Gastrocnemius medialis (tissue), 4 donors: Measurements from ENCODE around the gene MTFMT. TPM values are rescaled to one million over a fixed set of nuclear protein-coding genes. Genes with fewer than 3 reads are reported as not detected.

Experiments
- ATAC-seq, 2 donors: fragments of 150-250 bp; one replicate each; pipeline ENCODE4 v1.9.1; 2016
- DNase-seq, 2 donors: peaks; one replicate each; pipeline ENCODE4 v3.0.0-alpha.2; 2019
- H3K27ac ChIP-seq, 4 donors: fragments of 200-600 bp; sonication (generic); 1 replicate in 1 of 4; 2 replicates in 3 of 4; pipeline ENCODE4 v1.5.1; 2016 to 2018; ENCODE audit warnings: mild to moderate bottlenecking in 2 of 4, moderate library complexity in 1 of 4
- H3K27me3 ChIP-seq, 3 donors: fragments of 200-600 bp; sonication (generic) in 2 of 3; 1 replicate in 1 of 3; 2 replicates in 2 of 3; pipeline versions ENCODE4 v1.5.1 to v1.6.0; 2016 to 2019; ENCODE audit warnings: mild to moderate bottlenecking in 1 of 3, moderate library complexity in 1 of 3
- H3K36me3 ChIP-seq, 2 donors: fragments of 200-600 bp; sonication (generic) in 1 of 2; one replicate each; pipeline ENCODE4 v1.5.1; 2017 to 2018
- H3K4me1 ChIP-seq, 2 donors: fragments of 200-600 bp; sonication (generic) in 1 of 2; one replicate each; pipeline ENCODE4 v1.5.1; 2016 to 2017; ENCODE audit warnings: mild to moderate bottlenecking in 2 of 2
- H3K4me3 ChIP-seq, 4 donors: fragments of 200-600 bp; sonication (generic) in 3 of 4; 1 replicate in 1 of 4; 2 replicates in 3 of 4; pipeline ENCODE4 v1.5.1; 2016 to 2019; ENCODE audit warnings: mild to moderate bottlenecking in 2 of 4
- H3K9me3 ChIP-seq, 3 donors: fragments of 200-600 bp; sonication (generic) in 2 of 3; 1 replicate in 1 of 3; 2 replicates in 2 of 3; pipeline ENCODE4 v1.5.1; 2016 to 2019
- POLR2A ChIP-seq, 2 donors: fragments of 450-650 bp; IDR thresholded peaks; one replicate each; pipeline ENCODE4 v1.6.1; 2017; ENCODE audit warnings: antibody characterized with exemption in 2 of 2, mild to moderate bottlenecking in 2 of 2, moderate library complexity in 2 of 2
- in situ Hi-C, 4 donors: fragments of 200-750 bp; cut with MboI; loops; one replicate each; pipeline versions ENCODE4 v1.15.0 to v1.8.0; 2017; ENCODE audit warnings: low sequenced_read_pairs in 4 of 4
- intact Hi-C: fragments of 100-400 bp; cut with DNase I; formaldehyde crosslinking; loops from one replicate; pipeline ENCODE4 v1.15.1; 2023; ENCODE audit warnings: low total_unique reads
- total RNA-seq, 4 donors: library from RNA; depleted of rRNA; stranded (reverse); fragments of >200 nt; gene quantifications; one replicate each; pipeline versions ENCODE4 v1.1.0 to v1.2.3, GENCODE V29; 2016
- TF ChIP-seq, protein P1 (sequence below), 5 experiments: fragments of 450-650 bp in 3 of 5; fragments of 200-600 bp in 2 of 5; sonication (generic) in 2 of 5; IDR thresholded peaks in 4 of 5; conservative IDR thresholded peaks in 1 of 5; 1 replicate in 4 of 5; 2 replicates in 1 of 5; pipeline ENCODE4 v1.5.1; 2016 to 2019; ENCODE audit warnings: antibody characterized with exemption in 5 of 5, mild to moderate bottlenecking in 3 of 5, moderate library complexity in 3 of 5

The MTFMT gene
- total RNA-seq, 4 donors from 2014 or later = 17.3 to 34.0 (median 27.9) TPM

DNA sequence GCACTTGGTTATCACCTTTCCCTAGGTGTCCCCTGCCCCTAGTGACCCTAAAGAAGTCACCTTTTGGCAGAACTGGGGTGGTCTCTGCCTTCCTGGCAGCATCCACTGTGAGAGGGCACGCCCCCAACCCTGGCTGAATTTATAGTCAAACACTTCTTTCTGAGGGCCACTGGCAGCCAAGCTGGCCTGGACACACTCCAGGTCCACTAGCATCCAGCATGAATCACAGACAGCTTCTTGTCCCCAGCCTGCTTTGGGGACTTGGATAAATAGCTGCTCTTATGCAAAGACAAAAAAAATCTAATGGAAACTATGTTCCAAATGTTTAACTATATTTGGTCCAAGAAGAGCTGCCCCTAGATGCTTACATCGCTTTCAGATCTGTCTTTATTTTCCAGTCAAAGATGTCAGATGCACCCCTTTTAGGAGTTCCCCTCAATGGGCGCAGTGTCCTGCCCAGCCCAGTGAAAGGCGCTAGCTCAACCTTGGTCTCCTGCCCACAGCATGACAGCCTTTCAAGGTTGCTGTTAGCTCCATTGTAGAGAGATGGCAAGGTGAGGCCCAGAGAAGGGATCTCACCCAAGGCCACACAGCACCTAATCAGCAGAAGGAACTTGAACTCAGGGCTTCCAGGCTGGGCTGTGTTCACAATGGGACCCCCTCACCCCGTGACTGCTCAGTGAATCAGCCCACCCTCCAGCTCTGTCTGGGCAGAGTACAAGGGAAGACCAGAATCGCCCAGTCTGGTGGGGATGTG, 31.4 kb upstream of the MTFMT start:
- no peak for DNase-seq
- Histone ChIP-seq H3K4me3 (no peak overlapping the region), H3K36me3 (no peaks in the 10 kb centered on the region), H3K27ac (peak overlapping the region in 3 of 4 donors; percentile 3 to 65 (median 48)), H3K4me1 (no peaks in the 10 kb centered on the region), H3K9me3 (no peaks in the 10 kb centered on the region), H3K27me3 (no peaks in the 10 kb centered on the region)
- TF ChIP-seq, protein P1, sequence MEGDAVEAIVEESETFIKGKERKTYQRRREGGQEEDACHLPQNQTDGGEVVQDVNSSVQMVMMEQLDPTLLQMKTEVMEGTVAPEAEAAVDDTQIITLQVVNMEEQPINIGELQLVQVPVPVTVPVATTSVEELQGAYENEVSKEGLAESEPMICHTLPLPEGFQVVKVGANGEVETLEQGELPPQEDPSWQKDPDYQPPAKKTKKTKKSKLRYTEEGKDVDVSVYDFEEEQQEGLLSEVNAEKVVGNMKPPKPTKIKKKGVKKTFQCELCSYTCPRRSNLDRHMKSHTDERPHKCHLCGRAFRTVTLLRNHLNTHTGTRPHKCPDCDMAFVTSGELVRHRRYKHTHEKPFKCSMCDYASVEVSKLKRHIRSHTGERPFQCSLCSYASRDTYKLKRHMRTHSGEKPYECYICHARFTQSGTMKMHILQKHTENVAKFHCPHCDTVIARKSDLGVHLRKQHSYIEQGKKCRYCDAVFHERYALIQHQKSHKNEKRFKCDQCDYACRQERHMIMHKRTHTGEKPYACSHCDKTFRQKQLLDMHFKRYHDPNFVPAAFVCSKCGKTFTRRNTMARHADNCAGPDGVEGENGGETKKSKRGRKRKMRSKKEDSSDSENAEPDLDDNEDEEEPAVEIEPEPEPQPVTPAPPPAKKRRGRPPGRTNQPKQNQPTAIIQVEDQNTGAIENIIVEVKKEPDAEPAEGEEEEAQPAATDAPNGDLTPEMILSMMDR (IDR thresholded peaks at IDR 0.05 in 4 of 5, conservative IDR thresholded peaks at IDR 0.05 in 1 of 5) = no peak
- no peak for TF ChIP-seq POLR2A (IDR thresholded peaks at IDR 0.05)
- intact Hi-C loops = no loop called here
- no peak for ATAC-seq
- in situ Hi-C loops = no loop called here

DNA sequence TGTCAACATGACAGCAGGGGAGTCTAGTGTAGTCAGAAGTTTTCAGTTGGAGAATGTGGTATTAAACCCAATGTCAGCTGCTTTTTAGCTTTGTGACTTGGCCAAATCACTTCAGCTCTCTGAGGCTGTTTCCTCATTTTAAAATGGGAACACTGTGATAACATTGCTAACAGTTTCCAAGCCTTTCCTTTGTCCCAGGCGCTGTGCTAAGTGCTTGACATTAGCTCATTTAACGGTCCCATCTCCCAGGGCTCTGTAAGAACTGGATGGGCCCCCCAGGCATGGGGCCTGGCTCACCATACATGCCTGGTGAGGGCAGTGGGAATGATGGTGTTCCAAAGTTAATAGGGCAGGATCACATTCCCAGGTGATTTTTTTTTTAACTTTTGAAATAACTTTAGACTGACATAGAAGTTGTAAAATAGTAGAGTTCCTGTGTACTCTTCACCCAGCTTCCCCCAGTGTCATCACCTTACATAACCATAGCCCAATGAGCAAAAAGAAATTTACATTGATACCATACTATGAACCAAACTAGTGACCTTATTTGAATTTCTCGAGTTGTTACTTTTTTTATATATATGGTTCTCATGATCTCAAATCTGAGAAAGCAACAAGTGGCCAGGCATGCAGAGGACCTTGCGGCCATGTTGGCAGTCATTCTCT, 30.6 kb upstream of the MTFMT start:
- Histone ChIP-seq H3K4me1 (peaks cover 0 to 6% of the 10 kb centered on the region in 2 donors), H3K9me3 (no peaks in the 10 kb centered on the region), H3K27ac (peak overlapping the region in 2 of 4 donors; percentile 49 to 51), H3K4me3 (no peak overlapping the region), H3K36me3 (no peaks in the 10 kb centered on the region), H3K27me3 (no peaks in the 10 kb centered on the region)
- intact Hi-C loops (no loop called here), in situ Hi-C loops (no loop called here)
- no peak for DNase-seq
- TF ChIP-seq POLR2A (IDR thresholded peaks at IDR 0.05) = no peak
- TF ChIP-seq, protein P1 (IDR thresholded peaks at IDR 0.05 in 4 of 5, conservative IDR thresholded peaks at IDR 0.05 in 1 of 5) = no peak
- no peak for ATAC-seq

DNA sequence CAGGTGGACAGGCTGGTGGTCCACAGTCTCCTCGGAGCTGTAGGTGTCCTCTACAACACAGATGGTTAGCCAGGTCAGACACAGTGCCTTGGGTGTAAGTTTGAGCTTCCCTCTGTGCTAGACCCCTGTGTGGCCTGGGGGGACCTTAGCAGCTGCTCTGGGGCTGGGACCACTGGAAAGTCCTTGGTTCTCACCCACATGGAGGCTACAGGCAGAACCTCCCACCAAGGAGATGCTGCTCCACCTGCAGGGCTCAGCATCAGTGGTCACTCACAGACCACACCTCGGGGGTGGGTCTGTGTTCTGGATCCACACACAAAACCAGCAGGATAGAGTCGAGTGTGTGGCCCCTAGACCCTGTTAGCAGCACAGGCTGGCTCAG, 29.9 kb upstream of the MTFMT start:
- H3K27me3 ChIP-seq = no peaks in the 10 kb centered on the region
- intact Hi-C loops = no loop called here
- ATAC-seq (no peak), DNase-seq (no peak)
- in situ Hi-C loops = no loop called here
- peak overlapping the region in 2 of 4 donors; percentile 42 to 49 for H3K27ac ChIP-seq
- no peak overlapping the region for H3K4me3 ChIP-seq
- H3K36me3 ChIP-seq = no peaks in the 10 kb centered on the region
- no peaks in the 10 kb centered on the region for H3K9me3 ChIP-seq
- peaks cover 0 to 6% of the 10 kb centered on the region in 2 donors for H3K4me1 ChIP-seq
- TF ChIP-seq, protein P1 (IDR thresholded peaks at IDR 0.05 in 4 of 5, conservative IDR thresholded peaks at IDR 0.05 in 1 of 5) = no peak
- no peak for TF ChIP-seq POLR2A (IDR thresholded peaks at IDR 0.05)

DNA sequence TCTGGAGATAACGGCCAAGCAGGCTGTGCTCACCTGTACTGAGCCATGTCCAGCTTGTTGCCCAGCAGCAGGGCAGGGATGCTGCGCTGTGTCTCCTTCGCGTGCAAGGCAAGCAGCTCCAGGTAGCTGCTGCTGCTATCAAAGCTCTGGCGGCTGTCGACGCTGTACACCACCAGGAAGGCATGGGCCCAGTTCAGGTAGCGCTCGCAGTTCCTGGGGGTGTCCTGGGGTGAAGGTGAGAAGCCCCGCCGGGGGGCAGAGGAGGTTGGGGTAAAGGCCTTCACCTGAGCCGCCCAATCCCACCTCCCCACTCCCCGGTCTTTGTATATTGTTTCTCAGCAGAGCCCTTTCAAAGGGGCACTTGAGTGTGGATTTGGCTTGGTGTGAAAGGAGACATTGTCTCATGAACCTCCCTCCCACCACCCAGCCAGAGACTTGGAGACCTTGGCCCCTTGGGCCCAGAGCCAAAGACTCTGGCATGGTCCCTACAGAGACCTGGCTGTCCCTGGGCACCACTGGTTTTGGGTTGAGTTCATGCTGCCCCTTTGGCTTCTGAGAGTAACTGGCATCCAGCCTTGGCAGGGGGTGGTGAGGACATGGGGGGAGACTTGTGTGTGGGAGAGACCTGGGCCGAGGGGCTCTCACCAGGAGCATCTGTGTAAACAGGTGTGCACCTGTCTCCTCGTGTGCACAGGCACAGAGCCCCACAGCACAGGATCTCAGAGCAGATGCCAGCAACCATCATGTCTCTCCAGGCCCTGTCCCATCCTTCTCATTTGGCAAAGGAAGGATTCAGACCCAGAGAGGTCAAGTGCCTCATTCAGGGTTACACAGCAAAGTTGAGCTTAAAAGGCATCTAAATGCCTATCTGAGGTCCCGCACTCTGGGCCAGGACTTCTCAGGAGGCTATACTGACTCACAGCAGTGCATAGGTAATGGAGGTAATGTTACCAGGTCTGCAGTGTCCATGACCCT, 29.2 kb upstream of the MTFMT start:
- in situ Hi-C loops = no loop called here

More for the DNA sequence above, 29.2 kb upstream of the MTFMT start:
- intact Hi-C loops = no loop called here
- no peak for DNase-seq
- peaks cover 0 to 6% of the 10 kb centered on the region in 2 donors for H3K4me1 ChIP-seq
- TF ChIP-seq, protein P1 (IDR thresholded peaks at IDR 0.05 in 4 of 5, conservative IDR thresholded peaks at IDR 0.05 in 1 of 5) = no peak
- no peak for TF ChIP-seq POLR2A (IDR thresholded peaks at IDR 0.05)
- no peaks in the 10 kb centered on the region for H3K36me3 ChIP-seq
- H3K4me3 ChIP-seq = no peak overlapping the region
- no peaks in the 10 kb centered on the region for H3K9me3 ChIP-seq
- H3K27me3 ChIP-seq = no peaks in the 10 kb centered on the region
- no peak for ATAC-seq
- H3K27ac ChIP-seq = no peak overlapping the region
